Fibroblast of villous mesenchyme (primary cell): ENCODE measurements around the gene INAFM2. TPM values are rescaled to one million over a fixed set of nuclear protein-coding genes. Genes with fewer than 3 reads are reported as not detected.

Experiments
- DNase-seq: peaks from one replicate; pipeline ENCODE4 v3.0.0-alpha.2; 2010; ENCODE audit warnings: low read depth
- H3K4me3 ChIP-seq: 2 replicates; pipeline ENCODE4 v1.5.1; 2011; ENCODE audit warnings: low read depth, mild to moderate bottlenecking, low read length
- total RNA-seq: library from RNA; depleted of rRNA; stranded (reverse); fragments of >200 nt; gene quantifications from 2 replicates; pipeline ENCODE4 v1.2.3, GENCODE V29; 2012
- TF ChIP-seq, protein P1 (sequence below): IDR thresholded peaks from 2 replicates; pipeline ENCODE4 v1.5.1; 2012; ENCODE audit warnings: low read depth, mild to moderate bottlenecking, low read length; ENCODE audit not compliant: insufficient read depth

INAFM2 gene
- total RNA-seq, 1 donor, result 16.8 TPM

DNA sequence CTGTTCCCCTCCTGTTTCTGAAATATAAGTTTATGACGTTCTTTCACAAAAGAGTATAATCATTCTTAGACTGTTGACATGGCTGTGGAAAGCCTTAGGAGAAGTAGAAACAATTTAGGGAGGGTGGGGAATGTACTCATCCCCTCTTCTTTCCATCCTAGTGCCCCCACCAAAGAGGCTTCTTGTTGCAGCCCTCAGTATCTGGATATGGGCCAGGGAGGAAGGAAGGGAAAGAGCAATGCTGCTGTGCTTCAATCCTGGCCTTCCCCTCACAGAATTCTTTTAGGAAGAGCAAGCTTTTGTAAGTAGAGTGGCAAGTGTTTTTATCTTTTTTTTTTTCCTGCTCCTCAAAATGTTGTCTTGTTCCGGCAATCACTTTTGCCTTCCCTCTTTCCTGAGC, 1.7 kb downstream of the INAFM2 start:
- TF ChIP-seq, protein P1, sequence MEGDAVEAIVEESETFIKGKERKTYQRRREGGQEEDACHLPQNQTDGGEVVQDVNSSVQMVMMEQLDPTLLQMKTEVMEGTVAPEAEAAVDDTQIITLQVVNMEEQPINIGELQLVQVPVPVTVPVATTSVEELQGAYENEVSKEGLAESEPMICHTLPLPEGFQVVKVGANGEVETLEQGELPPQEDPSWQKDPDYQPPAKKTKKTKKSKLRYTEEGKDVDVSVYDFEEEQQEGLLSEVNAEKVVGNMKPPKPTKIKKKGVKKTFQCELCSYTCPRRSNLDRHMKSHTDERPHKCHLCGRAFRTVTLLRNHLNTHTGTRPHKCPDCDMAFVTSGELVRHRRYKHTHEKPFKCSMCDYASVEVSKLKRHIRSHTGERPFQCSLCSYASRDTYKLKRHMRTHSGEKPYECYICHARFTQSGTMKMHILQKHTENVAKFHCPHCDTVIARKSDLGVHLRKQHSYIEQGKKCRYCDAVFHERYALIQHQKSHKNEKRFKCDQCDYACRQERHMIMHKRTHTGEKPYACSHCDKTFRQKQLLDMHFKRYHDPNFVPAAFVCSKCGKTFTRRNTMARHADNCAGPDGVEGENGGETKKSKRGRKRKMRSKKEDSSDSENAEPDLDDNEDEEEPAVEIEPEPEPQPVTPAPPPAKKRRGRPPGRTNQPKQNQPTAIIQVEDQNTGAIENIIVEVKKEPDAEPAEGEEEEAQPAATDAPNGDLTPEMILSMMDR, result no peak
- peak overlapping the region; percentile 75 for H3K4me3 ChIP-seq
- DNase-seq, result no peak

DNA sequence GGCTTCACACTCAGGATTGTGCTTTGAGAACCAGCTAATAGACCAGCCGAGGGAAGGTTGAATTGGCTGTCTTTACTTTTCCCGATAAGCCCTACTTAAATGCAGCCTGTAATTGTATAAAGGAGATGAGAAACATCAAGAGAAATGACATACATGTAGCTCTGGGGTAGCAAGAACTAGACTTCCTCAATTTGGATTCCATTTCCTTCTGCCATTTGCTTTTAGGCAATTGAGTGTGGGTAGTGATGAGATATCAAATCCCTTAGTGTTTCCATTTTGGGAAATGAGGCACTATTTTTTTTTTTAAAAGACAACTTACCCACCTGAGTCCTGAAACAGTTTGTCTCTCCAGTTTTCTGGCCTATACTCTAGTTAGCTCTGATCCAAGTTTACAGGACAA, 2.2 kb downstream of the INAFM2 start:
- H3K4me3 ChIP-seq, result peak overlapping the region; percentile 75
- DNase-seq, result no peak
- TF ChIP-seq, protein P1, result no peak

DNA sequence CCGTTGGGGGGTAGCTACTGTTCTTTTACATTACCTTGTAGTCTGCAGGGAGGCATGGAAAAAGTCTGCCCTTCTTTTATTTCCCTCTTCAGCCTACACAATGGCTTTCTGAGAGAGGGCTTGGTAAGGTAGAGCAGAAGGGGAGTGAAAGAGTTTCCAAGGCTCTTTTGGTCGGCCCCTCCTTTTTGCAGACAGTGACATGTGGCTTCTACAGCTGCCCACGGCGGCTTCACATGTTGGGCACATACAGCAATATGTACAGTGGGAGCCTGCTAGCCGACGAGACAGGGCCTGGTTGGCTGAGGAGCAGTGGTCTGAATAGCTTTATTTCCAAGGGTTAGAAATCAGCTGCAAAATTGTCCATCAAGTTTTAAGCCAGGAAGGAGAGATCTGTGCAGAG, 4.0 kb downstream of the INAFM2 start:
- no peak for DNase-seq
- TF ChIP-seq, protein P1, result no peak
- peak overlapping the region; percentile 12 for H3K4me3 ChIP-seq

DNA sequence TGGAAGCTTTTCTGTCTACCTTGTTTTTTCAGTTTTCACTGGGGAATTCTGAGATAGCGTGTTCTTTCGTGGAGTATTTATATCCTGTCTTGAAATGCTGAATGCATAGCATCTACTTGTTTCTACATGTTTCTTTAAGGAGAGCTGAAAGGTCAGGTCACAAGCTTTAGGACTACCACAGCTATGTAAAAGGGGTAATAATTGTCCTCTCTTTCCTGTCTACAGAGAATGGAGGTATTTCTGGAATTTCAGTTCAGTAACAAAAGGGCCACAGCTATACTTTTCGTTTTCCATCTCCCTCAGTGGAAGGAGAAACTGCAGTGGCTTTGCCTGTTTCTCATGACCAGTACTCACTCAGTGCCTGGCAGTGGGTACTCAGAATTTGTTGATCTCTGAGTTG, 4.7 kb downstream of the INAFM2 start:
- no peak overlapping the region for H3K4me3 ChIP-seq
- DNase-seq, result peak; percentile 85
- TF ChIP-seq, protein P1, result no peak

DNA sequence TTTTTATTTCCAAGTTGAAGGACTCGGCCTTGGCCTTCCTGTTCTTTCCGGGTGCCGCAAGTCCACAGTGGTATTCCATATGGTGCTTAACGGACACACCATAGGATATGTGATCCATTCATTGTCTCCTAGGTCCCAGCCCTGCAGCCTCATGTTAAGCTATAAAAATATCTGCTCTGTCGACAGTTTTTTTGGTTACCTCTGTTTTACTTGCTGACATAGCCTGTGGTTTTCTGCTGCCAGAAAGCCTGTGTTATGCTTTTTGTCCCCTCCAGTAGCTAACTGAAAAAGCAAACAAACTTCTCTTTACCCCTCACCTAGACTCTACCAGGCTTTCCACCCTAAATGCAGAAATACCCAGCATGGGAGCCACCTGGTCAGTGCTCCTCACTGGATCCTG, 5.3 kb downstream of the INAFM2 start:
- peak; percentile 52 for DNase-seq
- TF ChIP-seq, protein P1, result no peak
- no peak overlapping the region for H3K4me3 ChIP-seq

DNA sequence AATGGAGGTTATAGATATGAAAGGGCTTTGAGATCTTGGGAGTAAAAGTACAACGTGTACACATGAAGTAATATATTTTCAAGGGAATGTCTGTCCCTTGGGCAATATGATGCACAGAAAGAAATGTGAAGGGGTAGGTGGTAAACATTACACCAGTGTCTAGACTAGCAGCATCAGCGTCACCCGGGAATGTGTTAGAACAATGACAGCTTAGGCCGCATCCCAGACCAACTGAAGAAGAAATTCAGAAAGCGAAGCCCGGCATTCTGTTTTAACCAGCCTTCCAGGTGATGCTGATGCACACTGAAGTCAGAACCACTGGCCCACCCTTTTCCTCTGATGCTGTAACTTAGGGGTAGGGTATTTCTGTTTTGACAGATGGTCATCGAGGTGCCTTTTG, 6.3 kb downstream of the INAFM2 start:
- DNase-seq, result peak; percentile 45
- no peak overlapping the region for H3K4me3 ChIP-seq
- TF ChIP-seq, protein P1, result no peak

DNA sequence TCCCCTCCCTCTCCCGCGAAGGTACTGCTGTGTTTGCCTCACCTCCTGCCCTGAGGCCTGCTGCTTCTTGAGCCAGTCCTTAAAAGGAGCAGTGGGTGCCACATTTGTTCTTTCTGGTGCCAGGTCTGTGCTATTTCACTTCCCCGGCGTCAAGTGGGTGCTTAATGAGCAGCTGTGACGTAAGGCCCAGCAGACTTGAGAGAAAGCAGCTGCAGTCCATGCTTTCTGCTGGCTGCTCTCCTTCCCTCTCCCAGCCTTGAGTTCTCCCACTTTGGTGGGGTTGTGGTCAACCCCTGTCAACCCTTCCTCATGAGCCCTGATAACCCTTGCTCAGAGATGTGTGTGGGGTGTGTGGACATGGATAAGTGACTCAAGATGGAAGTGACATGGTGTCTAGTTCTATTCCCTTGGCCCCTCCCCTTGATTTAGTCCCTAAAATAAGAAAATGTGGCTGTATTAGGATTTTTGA, 6.9 kb downstream of the INAFM2 start:
- TF ChIP-seq, protein P1, result no peak
- peak; percentile 98 for DNase-seq
- no peak overlapping the region for H3K4me3 ChIP-seq
